Vagina (tissue), 2 donors: ENCODE data around the gene TTC28.

Experiments used
- CTCF ChIP-seq, 3 experiments: fragments of 450-650 bp in 2 of 3; fragments of 200-600 bp in 1 of 3; sonication (generic) in 1 of 3; IDR thresholded peaks; one replicate each; pipeline ENCODE4 v1.5.1; 2017 to 2019; ENCODE audit warnings: antibody characterized with exemption in 3 of 3, mild to moderate bottlenecking in 2 of 3, moderate library complexity in 2 of 3
- POLR2A ChIP-seq, 2 donors: fragments of 450-650 bp; IDR thresholded peaks; one replicate each; pipeline ENCODE4 v1.6.1; 2017; ENCODE audit warnings: antibody characterized with exemption in 2 of 2, mild to moderate bottlenecking in 2 of 2, moderate library complexity in 2 of 2

- TF ChIP-seq CTCF (IDR thresholded peaks at IDR 0.05) (no peak), POLR2A (IDR thresholded peaks at IDR 0.05) (no peak)
These were observed 71.1 kb downstream of the TTC28 start for GRCh38 chr22:28608546-28608945.
